Activated CD4-positive, CD25-positive, alpha-beta regulatory T cell treated with anti-CD3 and anti-CD28 coated beads, Interleukin-2, amount 50 U/mL, for 16 hours (primary cell): ENCODE measurements around the gene RSPO4.
A peak's percentile ranks its signal among the peaks of the same experiment; 100 is the strongest.

Experiments used
- DNase-seq: peaks from one replicate; pipeline ENCODE4 v3.0.0-alpha.2; 2020; ENCODE audit warnings: low read depth, low spot score

Gene RSPO4

GRCh38 chr20:967796-968742 lies 34.0 kb downstream of the RSPO4 start:
- DNase-seq = no peak

GRCh38 chr20:965956-966355 lies 36.2 kb downstream of the RSPO4 start:
- DNase-seq = no peak

DNA sequence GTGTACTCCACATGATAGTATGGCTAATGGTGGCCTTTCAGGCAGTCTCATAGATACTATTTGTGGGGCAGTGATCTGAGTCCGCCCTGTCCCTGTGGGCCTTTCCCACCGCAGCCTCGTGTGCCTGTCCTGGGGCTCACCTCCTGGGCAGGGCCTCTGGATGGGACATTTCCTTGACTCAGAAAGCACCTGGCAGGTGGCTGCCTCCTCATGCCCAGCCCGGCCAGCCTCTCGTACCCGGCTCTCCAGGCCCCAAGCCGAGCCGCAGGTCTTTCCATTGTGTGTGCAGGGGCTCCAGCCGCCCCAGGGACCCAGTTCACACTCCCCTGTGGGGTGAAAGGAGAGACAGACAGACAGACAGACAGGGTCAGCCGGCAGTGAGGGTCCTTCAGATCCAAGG lies 38.3 kb downstream of the RSPO4 start:
- no peak for DNase-seq

DNA sequence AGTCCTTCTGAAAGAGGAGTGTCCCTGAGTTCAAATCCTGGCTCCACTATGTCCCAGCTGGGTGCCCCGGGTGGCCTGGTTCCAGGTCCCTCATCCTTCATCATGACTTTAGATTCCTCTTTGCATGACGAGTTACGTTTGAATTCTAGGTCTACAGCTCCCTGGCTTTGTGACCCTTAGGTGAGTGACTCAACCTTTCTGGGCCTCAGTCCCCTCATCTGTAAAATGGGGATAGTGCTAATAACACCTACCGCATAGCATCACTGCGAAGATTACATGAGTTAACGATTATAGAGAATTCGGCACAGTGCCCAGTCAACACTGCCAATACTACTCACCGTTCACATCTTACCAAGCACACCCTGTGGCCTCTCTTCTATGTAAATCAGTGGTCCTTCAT lies 39.4 kb downstream of the RSPO4 start:
- DNase-seq = no peak

DNA sequence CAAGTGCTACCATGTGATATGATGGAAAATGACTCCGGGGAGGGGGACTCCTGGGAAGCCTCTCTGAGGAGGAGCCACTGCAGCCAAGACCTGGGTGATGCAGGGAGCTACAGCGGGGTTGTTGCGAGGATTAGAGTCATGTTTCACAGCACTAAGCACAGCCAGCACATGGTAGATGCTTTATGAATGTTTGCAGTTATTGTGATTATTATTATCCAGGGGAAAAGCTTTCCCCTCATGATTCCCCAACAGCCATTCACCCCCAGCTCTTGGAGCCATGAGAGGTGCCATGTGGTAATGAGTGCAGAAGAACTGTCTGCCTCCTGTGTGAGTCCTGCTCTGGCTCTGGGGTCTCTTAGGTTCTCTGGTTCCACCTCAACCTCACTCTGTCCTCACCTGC lies 39.9 kb downstream of the RSPO4 start:
- no peak for DNase-seq

GRCh38 chr20:961768-962167 lies 40.3 kb downstream of the RSPO4 start:
- no peak for DNase-seq

DNA sequence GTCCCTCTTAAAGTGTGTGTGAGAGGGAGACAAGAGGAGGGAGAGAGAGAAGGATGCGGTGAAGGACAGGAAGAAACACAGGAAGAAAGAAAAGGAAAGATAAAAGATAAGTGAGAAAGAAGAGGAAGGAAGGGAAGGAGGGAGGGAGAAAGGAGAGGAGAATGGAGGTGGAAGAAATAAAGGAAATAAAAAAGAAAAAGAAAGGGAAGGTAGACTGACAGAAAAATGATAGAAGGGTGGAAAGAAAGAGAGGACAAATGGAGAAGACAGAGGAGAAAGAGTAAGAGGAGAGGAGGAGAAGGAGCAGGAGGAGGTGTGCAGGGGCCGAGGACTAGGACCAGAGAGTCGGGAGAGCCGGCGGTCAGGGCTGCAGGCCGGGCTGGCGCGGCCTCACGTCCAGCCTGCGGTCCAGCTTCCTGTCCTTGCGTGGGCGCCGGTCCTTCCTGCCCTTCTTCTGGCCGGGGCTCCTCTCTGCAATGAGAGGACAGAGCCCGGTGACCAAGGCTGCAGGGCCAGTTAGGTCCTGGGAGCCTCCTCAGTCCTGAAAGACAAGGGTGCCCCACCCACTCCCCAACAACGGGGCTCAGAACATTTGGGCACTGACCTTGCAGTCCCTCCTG lies 42.0 kb downstream of the RSPO4 start:
- no peak for DNase-seq

- DNase-seq = no peak
Measured at GRCh38 chr20:958936-959815, 42.9 kb downstream of the RSPO4 start.

DNA sequence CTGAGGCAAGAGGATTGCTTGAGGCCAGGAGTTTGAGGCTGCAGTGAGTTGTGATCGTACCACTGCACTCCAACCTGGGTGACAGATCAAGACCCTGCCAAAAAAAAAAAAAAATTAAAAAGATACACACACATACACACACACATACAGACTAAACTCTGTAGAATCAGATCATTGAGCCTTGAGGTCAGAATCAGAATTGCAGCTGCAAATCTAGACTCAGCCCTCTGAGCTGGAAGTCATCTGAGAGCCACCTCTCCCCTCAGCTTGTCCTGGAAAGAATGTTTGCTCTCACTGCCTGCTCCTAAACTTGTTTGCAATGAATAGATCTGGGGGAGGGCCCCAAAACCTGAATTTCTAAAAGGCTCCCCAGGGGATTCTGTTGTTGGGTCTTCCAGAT lies 44.6 kb downstream of the RSPO4 start:
- DNase-seq = no peak

DNA sequence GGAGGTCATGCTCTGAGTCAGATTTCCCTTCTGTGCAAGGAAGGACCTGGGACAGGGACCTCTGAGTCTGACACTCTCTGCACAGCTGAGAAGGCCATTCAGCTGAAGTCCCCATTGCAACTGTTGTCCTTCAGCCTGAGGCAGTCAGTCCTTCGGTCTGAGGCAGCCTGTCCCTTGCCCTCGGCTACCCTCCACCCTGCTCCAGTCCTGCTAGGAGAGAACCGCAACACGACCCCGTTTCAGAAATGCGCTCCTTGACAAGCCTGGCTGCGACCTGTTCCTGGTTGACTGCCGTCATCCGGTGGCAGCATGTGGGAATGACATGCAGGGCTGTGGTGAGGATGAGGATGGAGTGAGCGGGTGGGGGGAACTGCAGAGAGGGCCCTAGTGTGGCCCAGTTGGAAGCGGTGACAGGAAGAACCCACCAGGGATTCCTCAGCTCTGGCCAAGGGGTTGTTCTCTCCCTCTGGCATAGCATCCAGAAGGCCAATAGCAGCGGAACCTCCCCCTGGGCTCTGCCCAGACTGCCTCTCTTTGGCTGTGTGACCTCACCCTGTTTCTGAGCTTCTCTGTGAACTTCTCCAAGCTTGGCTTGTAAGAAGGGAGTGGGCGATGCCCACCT lies 45.7 kb downstream of the RSPO4 start:
- peak; percentile 53 for DNase-seq

DNA sequence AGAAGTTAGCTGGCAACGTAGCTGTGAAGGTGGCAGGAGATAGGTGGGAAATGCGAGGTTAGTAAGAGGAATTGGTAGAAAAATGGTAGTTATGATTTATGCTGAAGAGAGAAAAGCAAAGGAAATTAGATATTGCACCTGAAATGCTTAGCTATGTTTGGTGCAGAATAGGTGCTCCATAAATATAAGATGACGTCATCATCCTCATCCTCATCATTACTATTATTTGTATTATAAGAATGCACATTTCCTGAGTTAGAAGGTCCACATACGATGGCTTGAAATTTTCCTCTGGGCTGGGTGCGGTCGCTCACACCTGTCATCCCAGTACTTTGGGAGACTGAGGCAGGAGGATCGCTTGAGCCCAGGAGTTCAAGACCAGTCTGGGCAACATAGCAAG lies 46.5 kb downstream of the RSPO4 start:
- no peak for DNase-seq

DNA sequence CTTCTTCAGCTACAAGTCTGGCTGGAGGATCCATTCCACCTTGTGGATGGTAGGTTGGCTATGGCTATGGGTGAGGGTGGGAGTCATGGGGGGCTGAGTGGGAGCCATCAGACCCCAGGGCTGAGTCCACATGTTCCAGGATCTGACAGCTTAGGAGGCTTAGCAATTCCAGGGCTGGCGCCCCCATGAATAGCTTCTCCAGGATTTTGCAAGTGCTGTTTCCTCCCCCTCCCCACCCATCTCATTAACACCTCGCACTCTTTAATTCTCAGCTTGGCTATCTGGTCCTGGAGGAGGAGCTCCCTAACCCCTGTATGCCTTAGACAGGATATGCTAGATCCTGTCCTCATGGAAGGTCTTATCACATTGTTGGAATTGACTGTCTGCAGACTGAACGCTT lies 47.0 kb downstream of the RSPO4 start:
- no peak for DNase-seq

DNA sequence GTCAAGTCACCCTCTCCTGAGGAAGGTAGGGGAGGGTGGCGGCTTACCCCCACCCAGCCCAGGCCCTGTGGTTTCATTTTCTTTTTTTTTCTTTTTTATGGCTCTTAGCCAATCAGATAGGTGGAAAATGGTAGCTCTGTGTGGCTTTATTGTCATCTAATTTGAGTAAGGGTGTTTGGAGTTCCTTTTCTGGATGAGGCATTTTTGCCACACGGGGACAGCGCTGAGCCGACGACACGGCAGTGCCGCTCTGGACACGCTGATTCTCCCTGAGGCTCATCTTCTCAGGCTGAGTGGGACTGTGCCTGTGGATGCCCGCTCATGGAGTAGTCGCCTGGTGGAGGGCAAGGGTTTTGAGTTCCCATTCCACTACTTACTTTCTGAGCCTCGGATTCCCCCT lies 48.4 kb downstream of the RSPO4 start:
- DNase-seq = no peak

GRCh38 chr20:952196-952795 lies 49.8 kb downstream of the RSPO4 start:
- DNase-seq = no peak

DNA sequence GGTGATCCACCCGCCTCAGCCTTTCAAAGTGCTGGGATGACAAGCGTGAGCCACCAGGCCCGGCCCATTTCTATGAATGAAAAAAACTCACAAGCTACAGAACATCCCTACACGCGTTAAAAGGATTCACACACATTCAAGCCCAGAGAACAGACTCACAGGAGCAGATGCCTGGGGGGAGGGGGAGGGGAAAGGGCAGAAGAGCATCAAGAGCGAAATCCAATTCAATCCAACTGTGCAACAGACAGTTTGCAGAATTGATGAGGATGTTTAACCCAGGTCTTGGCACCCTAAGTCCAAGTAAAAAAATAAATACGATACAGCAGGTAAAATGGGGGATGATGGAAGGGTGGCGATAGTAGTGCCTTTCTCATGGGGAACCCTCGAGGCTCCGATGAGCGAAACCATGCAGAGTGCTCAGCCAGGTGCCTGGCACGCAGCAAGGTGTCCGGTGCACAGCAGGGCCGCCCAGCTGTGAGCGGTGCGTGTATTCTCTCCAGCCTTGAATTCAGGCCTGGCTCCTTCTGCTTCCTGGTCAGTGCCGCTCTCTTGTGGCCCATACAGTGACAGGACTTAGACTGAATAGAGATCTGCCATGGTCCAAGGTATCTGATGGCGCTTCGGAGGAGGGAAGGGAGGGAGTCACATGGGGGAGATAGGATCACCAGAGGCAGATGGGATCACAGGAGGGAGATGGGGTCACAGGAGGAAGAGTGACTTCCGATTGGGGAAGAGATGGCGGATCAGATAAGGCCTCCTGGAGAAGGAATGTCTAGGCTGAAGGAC lies 50.5 kb downstream of the RSPO4 start:
- no peak for DNase-seq

- no peak for DNase-seq
Measured at GRCh38 chr20:949717-950116, 52.4 kb downstream of the RSPO4 start.

- DNase-seq = no peak
Measured at GRCh38 chr20:946826-947225, 55.3 kb downstream of the RSPO4 start.

GRCh38 chr20:945841-946240 lies 56.3 kb downstream of the RSPO4 start:
- no peak for DNase-seq

- no peak for DNase-seq
Measured at GRCh38 chr20:944774-945410, 57.2 kb downstream of the RSPO4 start.

- no peak for DNase-seq
Measured at GRCh38 chr20:944148-944547, 58.0 kb downstream of the RSPO4 start.
